Smooth muscle cell (in vitro differentiated cells): ENCODE data around the gene SLC12A5. TPM values are rescaled to one million over a fixed set of nuclear protein-coding genes. Genes with fewer than 3 reads are reported as not detected.
"Not testable (repeated sequence)": the region's sequence is repeated elsewhere in the genome, so short reads cannot be mapped to it uniquely, and the experiment has no call there.

Experiments
- DNase-seq: peaks from one replicate; lab custom pipeline; 2025; ENCODE audit not compliant: unreplicated experiment; lab: John Stamatoyannopoulos, UW
- H2AFZ ChIP-seq: fragments of 200-600 bp; sonication (generic); 2 replicates; pipeline ENCODE4 v1.6.0; 2016; ENCODE audit warnings: antibody characterized with exemption, low read depth, mild to moderate bottlenecking
- H3F3A ChIP-seq: fragments of 200-600 bp; sonication (generic); 2 replicates; pipeline ENCODE4 v1.6.0; 2017; ENCODE audit warnings: antibody characterized with exemption, low read depth
- H3K27ac ChIP-seq: fragments of 200-600 bp; sonication (generic); 2 replicates; pipeline ENCODE4 v1.5.1; 2016; ENCODE audit warnings: low read depth, mild to moderate bottlenecking
- H3K27me3 ChIP-seq: fragments of 200-600 bp; sonication (generic); 2 replicates; pipeline ENCODE4 v1.6.1; 2016; ENCODE audit warnings: low read depth, mild to moderate bottlenecking
- H3K36me3 ChIP-seq: fragments of 200-600 bp; sonication (generic); 2 replicates; pipeline ENCODE4 v1.5.1; 2016; ENCODE audit warnings: low read depth
- H3K4me1 ChIP-seq: fragments of 200-600 bp; sonication (generic); 2 replicates; pipeline ENCODE4 v1.5.1; 2016; ENCODE audit warnings: low read depth
- H3K4me2 ChIP-seq: fragments of 200-600 bp; sonication (generic); 2 replicates; pipeline ENCODE4 v1.6.0; 2016; ENCODE audit warnings: mild to moderate bottlenecking
- H3K4me3 ChIP-seq: fragments of 200-600 bp; sonication (generic); 2 replicates; pipeline ENCODE4 v1.5.1; 2016; ENCODE audit warnings: mild to moderate bottlenecking
- H3K79me2 ChIP-seq: fragments of 200-600 bp; sonication (generic); 2 replicates; pipeline ENCODE4 v1.6.0; 2016; ENCODE audit warnings: low read depth, mild to moderate bottlenecking
- H3K9ac ChIP-seq: fragments of 200-600 bp; sonication (generic); 2 replicates; pipeline ENCODE4 v1.6.0; 2016; ENCODE audit warnings: low read depth
- H3K9me3 ChIP-seq: fragments of 200-600 bp; sonication (generic); replicated peaks from 2 replicates; pipeline ENCODE4 v1.5.1; 2016; ENCODE audit warnings: low read depth
- H4K20me1 ChIP-seq: fragments of 200-600 bp; sonication (generic); 2 replicates; pipeline ENCODE4 v1.6.0; 2016; ENCODE audit warnings: low read depth
- CTCF ChIP-seq: fragments of 200-600 bp; sonication (generic); IDR thresholded peaks from 2 replicates; pipeline ENCODE4 v1.5.1; 2017; ENCODE audit warnings: borderline replicate concordance, mild to moderate bottlenecking, antibody characterized with exemption; ENCODE audit not compliant: insufficient read depth, poor library complexity, severe bottlenecking
- WGBS: methylation state at CpG from one replicate; pipeline ENCODE4 v1.1.7; 2016; ENCODE audit warnings: low lambda C conversion rate; 5-methylcytosine and 5-hydroxymethylcytosine counted together
- polyA plus RNA-seq: library from polyadenylated mRNA; unstranded; fragments of >200 nt; fragmentation: Nextera tagmentation; extraction: Ambion mirVana; gene quantifications from 2 replicates; pipeline ENCODE4 v1.2.1, GENCODE V29; 2016
- total RNA-seq: library from RNA; depleted of rRNA; stranded (reverse); fragments of >200 nt; gene quantifications from 2 replicates; pipeline ENCODE4 v1.2.3, GENCODE V29; 2014

The SLC12A5 gene
- total and polyA plus RNA-seq, 2 experiments from 2014 or later, result 0.40 to 1.3 TPM

- no peak overlapping the region for H3K27ac ChIP-seq
- peaks cover 8% of the 10 kb centered on the region for H4K20me1 ChIP-seq
- H3K4me2 ChIP-seq, result no peak overlapping the region
- H3K9me3 ChIP-seq, result no peaks in the 10 kb centered on the region
- DNase-seq, result no peak
- H3K9ac ChIP-seq, result no peak overlapping the region
- peaks cover 4% of the 10 kb centered on the region for H3K4me1 ChIP-seq
- H3K79me2 ChIP-seq, result peaks cover 6% of the 10 kb centered on the region
- H3K4me3 ChIP-seq, result no peak overlapping the region
- no peak overlapping the region for H2AFZ ChIP-seq
- H3F3A ChIP-seq, result no peaks in the 10 kb centered on the region
- 71% methylated on average over 2 of the region's 2 CpGs for WGBS
- H3K27me3 ChIP-seq, result peaks cover 18% of the 10 kb centered on the region
- no peaks in the 10 kb centered on the region for H3K36me3 ChIP-seq
- TF ChIP-seq CTCF, result no peak
Measured at GRCh38 chr20:46093531-46093930, 64.5 kb downstream of the SLC12A5 start.

- H3K79me2 ChIP-seq, result no peaks in the 10 kb centered on the region
- H3K27me3 ChIP-seq, result peaks cover 55% of the 10 kb centered on the region
- H3K27ac ChIP-seq, result no peak overlapping the region
- no peaks in the 10 kb centered on the region for H4K20me1 ChIP-seq
- no peak for TF ChIP-seq CTCF
- H3K4me3 ChIP-seq, result no peak overlapping the region
- H3K9me3 ChIP-seq, result no peaks in the 10 kb centered on the region
- no peaks in the 10 kb centered on the region for H3K4me1 ChIP-seq
- H3K36me3 ChIP-seq, result no peaks in the 10 kb centered on the region
- no peak overlapping the region for H3K9ac ChIP-seq
- DNase-seq, result no peak
- no peaks in the 10 kb centered on the region for H3F3A ChIP-seq
- no peak overlapping the region for H2AFZ ChIP-seq
- peak overlapping the region; percentile 26 for H3K4me2 ChIP-seq
- WGBS, result 44% methylated on average over 48 of the region's 48 CpGs
Measured at GRCh38 chr20:46099491-46100287, 70.7 kb downstream of the SLC12A5 start.

- DNase-seq, H3K4me1 ChIP-seq, H3K79me2 ChIP-seq, H3K27ac ChIP-seq, H3K36me3 ChIP-seq, H2AFZ ChIP-seq, H3K4me2 ChIP-seq, H3K9ac ChIP-seq, H3K4me3 ChIP-seq, H3F3A ChIP-seq, H3K9me3 ChIP-seq, H4K20me1 ChIP-seq: not testable (repeated sequence)
- peaks cover 56% of the 10 kb centered on the region for H3K27me3 ChIP-seq
- 94% methylated on average over 7 of the region's 7 CpGs for WGBS
Measured at GRCh38 chr20:46100444-46100843, 71.4 kb downstream of the SLC12A5 start.

DNA sequence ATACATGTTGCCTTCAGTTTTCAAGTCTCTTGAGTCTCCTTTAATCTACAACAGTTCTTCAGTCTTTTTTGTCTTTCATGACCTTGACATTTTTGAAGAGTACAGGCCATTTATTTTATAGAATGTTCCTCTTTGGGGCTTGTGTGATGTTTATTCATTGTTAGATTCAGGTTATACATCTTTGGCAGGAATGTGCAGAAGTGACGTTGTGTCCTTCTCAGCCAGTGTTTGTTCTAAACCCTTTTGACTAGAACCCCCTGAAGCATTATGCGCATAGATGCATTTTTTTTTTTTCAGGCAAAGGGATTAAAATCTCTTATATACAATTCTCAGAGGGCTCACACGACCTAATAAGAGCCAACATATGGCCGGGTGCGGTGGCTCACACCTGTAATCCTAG is 72.0 kb downstream of the SLC12A5 start:
- Histone ChIP-seq H3K36me3 (no peaks in the 10 kb centered on the region), H3K4me2 (no peak overlapping the region), H4K20me1 (no peaks in the 10 kb centered on the region), H3K79me2 (no peaks in the 10 kb centered on the region), H3K4me1 (no peaks in the 10 kb centered on the region), H3K27me3 (peaks cover 62% of the 10 kb centered on the region), H3K9me3 (no peaks in the 10 kb centered on the region), H3F3A (no peaks in the 10 kb centered on the region), H3K27ac (no peak overlapping the region), H3K4me3 (no peak overlapping the region), H3K9ac (no peak overlapping the region), H2AFZ (no peak overlapping the region)
- no peak for DNase-seq
- WGBS, result 86% methylated on average over 5 of the region's 5 CpGs
- no peak for TF ChIP-seq CTCF
